Measurements from ENCODE around the gene PINK1. TPM values are rescaled to one million over a fixed set of nuclear protein-coding genes. Genes with fewer than 3 reads are reported as not detected.

Gene PINK1
- polyA plus RNA-seq, 1 donor from 2014 or later = 73.4 TPM

DNA sequence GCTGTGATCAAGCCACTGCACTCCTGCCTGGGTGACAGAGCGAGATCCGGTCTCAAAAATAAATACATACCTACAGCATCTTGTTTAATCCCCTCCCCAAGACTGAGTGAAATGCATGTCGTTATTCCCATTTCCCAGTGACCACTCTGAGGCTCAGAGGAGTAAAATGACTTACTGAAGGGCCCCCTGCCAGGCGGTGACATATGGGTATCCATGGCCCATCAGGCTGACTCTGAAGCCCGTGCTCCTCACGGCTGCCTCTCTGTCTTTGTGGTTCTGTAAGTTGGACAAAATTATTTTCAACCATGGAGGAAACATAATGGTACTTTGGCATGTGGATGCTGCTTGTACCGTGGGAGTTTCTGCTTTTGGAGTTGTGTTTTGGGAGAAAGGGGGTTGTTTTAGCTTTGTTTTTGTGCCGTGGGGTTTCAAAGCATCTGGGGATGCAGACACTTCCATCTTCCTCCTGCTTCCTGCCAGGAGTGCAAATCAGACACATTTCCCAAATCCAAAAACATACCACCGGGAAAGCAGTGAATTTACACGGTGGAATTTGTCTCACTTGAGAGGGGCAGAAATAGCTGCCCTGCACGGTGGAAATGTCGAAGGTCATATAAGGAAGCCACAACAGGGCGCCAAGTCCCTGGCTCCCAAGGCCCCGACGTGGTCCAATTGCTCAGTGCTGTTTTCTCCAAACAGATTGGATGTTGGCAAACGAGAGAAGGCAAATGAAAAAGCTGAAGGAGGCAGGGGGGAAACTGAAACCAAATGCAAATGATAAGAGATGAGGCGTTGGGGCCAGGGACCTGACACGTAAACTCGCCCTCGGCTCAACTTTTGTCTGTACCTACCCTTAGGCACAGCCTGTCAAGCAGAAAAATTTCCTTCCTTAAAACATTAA, 17.1 kb upstream of the PINK1 start:
- no peaks in the 10 kb centered on the region for H3K79me2 ChIP-seq (replicated peaks; ENCODE audit: insufficient read depth, low read length)
- no peaks in the 10 kb centered on the region for H4K20me1 ChIP-seq (ENCODE audit: insufficient read depth)
- no peak overlapping the region for H2AFZ ChIP-seq (ENCODE audit: low read depth, low read length)
- H3K27me3 ChIP-seq (ENCODE audit: insufficient read depth, low read depth, low read length) = no peaks in the 10 kb centered on the region
- no peaks in the 10 kb centered on the region for H3K36me3 ChIP-seq (ENCODE audit: insufficient read depth, low read length)
- no peaks in the 10 kb centered on the region for H3F3A ChIP-seq (ENCODE audit: insufficient read depth, low read length, poor library complexity, severe bottlenecking)
- H3K9me3 ChIP-seq (ENCODE audit: low read length) = no peaks in the 10 kb centered on the region
- no peak overlapping the region for H3K27ac ChIP-seq (ENCODE audit: low read length)
- no peak for TF ChIP-seq SMC3 (conservative IDR thresholded peaks at IDR 0.05; ENCODE audit: poor library complexity)
- TF ChIP-seq RAD21 (conservative IDR thresholded peaks at IDR 0.05) = no peak
- TF ChIP-seq REST (IDR thresholded peaks at IDR 0.05; ENCODE audit: borderline replicate concordance) = no peak
- no peak for TF ChIP-seq EP300 (conservative IDR thresholded peaks at IDR 0.05; ENCODE audit: poor library complexity, severe bottlenecking)
- TF ChIP-seq EZH2 (IDR thresholded peaks at IDR 0.05; ENCODE audit: borderline replicate concordance, insufficient read depth, low read length, poor library complexity, severe bottlenecking) = no peak
- no peak for TF ChIP-seq CTCF (IDR thresholded peaks at IDR 0.05; ENCODE audit: poor library complexity, severe bottlenecking)
- H3K4me2 ChIP-seq (ENCODE audit: low read length) = no peak overlapping the region
- H3K9ac ChIP-seq (ENCODE audit: low read length) = no peak overlapping the region
- H3K4me3 ChIP-seq (ENCODE audit: low read length) = no peak overlapping the region
- no peaks in the 10 kb centered on the region for H3K9me2 ChIP-seq (ENCODE audit: insufficient read depth, low read length)

- Histone ChIP-seq H4K20me1 (ENCODE audit: insufficient read depth) (no peaks in the 10 kb centered on the region), H3F3A (ENCODE audit: insufficient read depth, low read length, poor library complexity, severe bottlenecking) (no peaks in the 10 kb centered on the region), H3K9ac (ENCODE audit: low read length) (no peak overlapping the region), H3K4me3 (ENCODE audit: low read length) (no peak overlapping the region), H3K9me3 (ENCODE audit: low read length) (no peaks in the 10 kb centered on the region), H3K4me2 (ENCODE audit: low read length) (no peak overlapping the region), H3K27ac (ENCODE audit: low read length) (no peak overlapping the region), H3K36me3 (ENCODE audit: insufficient read depth, low read length) (no peaks in the 10 kb centered on the region), H3K27me3 (ENCODE audit: insufficient read depth, low read depth, low read length) (no peaks in the 10 kb centered on the region), H3K79me2 (replicated peaks; ENCODE audit: insufficient read depth, low read length) (no peaks in the 10 kb centered on the region), H3K9me2 (ENCODE audit: insufficient read depth, low read length) (no peaks in the 10 kb centered on the region), H2AFZ (ENCODE audit: low read depth, low read length) (no peak overlapping the region)
- TF ChIP-seq EZH2 (IDR thresholded peaks at IDR 0.05; ENCODE audit: borderline replicate concordance, insufficient read depth, low read length, poor library complexity, severe bottlenecking) (no peak), EP300 (conservative IDR thresholded peaks at IDR 0.05; ENCODE audit: poor library complexity, severe bottlenecking) (no peak), SMC3 (conservative IDR thresholded peaks at IDR 0.05; ENCODE audit: poor library complexity) (no peak), CTCF (IDR thresholded peaks at IDR 0.05; ENCODE audit: poor library complexity, severe bottlenecking) (no peak), MXI1 (conservative IDR thresholded peaks at IDR 0.05; ENCODE audit: poor library complexity, severe bottlenecking) (no peak), REST (IDR thresholded peaks at IDR 0.05; ENCODE audit: borderline replicate concordance) (no peak), POLR2AphosphoS5 (IDR thresholded peaks at IDR 0.05) (no peak), TAF1 (IDR thresholded peaks at IDR 0.05; ENCODE audit: low read depth) (no peak), RAD21 (conservative IDR thresholded peaks at IDR 0.05) (no peak)
These were observed 16.3 kb upstream of the PINK1 start for GRCh38 chr1:20616847-20617487.

All from neural cell (in vitro differentiated cells).